Dermis microvascular lymphatic vessel endothelial cell (primary cell): ENCODE data around the gene CAMSAP1. TPM values are rescaled to one million over a fixed set of nuclear protein-coding genes. Genes with fewer than 3 reads are reported as not detected.

Experiments
- DNase-seq, 2 donors: peaks; one replicate each; pipeline versions ENCODE4 v3.0.0 to v3.0.0-alpha.2; 2010; ENCODE audit warnings: low read depth in 2 of 2
- total RNA-seq: library from RNA; depleted of rRNA; stranded (reverse); fragments of >200 nt; gene quantifications from 2 replicates; pipeline ENCODE4 v1.2.1, GENCODE V29; 2014

CAMSAP1 gene
- total RNA-seq, 1 donor from 2014 or later = 11.9 TPM

DNA sequence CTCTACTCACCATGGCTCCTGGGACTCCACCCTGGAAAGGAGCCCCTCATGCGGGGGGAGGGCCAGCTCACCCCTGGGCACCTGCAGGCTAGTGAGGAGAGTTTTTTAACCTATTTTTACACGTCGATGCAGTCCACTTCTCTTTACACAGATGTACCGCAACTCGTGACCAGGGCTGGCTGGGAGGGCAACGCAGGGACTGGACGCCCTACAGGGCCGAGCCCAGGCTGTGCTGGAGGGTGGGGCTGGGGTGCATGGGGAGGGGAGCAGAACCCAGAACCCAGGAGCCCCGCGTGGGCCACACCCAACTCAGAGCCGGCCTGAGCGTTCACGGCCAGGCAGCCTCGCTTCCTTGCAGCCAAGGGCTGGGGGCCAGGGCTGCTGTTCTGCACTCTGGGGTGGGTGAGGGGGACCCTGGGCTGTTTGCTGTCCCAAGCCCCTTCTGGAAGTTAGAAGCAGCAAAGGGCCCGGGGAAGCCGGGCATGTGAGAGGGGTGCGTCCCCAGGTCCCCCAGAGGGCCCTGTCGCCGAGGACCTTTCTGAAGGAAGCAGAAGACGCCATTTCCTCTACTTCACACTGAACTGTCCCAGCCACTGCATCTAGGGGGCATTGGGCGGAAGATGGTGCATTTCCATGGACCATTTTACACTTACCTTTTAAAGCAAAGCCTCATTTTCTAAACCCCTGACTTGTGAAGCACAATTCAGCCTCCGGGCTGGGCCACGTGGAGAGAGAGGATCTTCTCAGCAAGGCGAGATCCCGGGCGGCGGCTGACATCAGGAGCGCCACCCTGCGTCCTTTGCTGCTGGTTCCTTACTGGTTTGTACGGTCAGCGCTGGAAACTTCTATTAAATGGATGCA lies 114.8 kb downstream of the CAMSAP1 start:
- no peak for DNase-seq

- no peak for DNase-seq
Measured at GRCh38 chr9:135791431-135792267, 115.7 kb downstream of the CAMSAP1 start.

DNA sequence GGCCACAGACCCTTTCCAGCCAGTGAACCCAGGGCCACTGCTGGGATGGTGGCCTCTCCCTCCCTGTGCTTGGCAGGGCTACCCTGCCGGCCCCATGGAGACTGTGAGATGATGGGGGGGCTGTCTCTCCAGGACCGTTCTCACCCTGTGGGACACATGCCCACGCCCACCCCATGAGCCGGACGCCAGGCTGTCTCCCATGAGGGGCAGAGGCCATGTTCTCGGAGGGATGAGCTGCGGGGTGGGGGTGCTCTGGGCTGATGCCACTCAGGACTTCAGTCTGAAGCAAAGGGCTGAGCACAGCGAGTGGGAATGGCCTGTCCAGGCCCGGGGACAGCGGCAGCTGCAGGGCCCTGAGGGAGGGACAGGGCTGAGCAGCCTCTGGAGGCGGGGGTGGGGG lies 116.5 kb downstream of the CAMSAP1 start:
- DNase-seq = no peak

DNA sequence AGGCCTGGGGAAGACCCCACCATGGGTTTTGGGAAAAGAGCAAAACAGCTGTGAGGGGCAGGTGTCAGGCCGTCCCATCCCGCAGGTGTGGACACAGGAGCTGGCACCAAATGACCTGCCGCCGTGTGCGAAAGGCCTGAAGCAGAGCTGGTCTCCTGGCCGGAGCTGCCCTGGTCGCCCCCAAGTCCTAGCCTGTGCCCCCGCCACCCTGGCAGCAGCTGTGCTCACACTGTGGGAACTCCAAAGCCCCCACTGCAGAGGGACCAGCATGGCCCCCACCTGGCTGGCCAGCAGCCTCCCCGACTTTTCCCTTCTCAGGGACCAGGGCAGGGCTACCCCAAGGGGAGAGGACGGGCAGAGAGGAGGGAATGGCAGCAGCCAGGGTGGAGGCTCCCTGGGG lies 117.0 kb downstream of the CAMSAP1 start:
- no peak for DNase-seq

- no peak for DNase-seq
Measured at GRCh38 chr9:135789838-135790291, 117.5 kb downstream of the CAMSAP1 start.

- no peak for DNase-seq
Measured at GRCh38 chr9:135788576-135789300, 118.6 kb downstream of the CAMSAP1 start.

DNA sequence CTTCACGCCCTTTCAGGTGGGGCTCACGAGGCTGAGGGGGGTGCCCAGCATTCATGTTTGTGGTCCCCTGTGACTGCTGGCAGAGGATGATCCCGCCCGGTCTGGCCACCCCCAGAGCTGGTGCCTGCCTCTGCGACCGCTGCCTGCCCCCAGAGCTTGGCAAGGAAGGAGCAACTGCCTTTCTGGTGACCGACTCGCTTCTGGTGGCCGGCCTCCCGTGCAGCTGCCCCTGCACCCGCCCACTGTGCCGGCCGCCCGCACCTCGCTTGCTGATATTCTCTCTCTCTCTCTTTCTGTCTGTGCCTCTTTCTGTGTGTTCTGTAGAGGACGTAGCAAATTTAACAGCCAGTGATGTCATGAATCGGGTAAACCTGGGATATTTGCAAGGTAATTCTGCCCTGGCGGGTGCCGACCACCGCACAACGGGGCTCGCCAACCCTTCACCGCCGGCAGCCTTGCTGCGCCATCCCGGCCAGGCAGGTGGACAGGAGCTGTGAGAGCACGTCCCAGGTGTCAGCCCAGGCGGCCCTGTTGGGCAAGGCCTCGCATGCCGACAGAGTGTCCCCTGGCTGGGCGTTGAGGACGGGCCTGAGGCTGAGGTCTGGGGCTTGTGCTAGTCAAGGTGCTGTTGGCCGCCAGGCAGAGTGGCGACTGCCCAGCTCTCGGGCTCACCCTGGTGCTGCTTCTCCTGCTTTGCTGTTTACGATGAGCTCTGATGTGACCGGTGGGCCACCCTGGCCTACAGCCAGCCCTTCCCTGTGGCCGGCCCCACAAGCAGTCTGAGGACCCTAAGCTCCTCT lies 119.4 kb downstream of the CAMSAP1 start:
- DNase-seq = no peak

DNA sequence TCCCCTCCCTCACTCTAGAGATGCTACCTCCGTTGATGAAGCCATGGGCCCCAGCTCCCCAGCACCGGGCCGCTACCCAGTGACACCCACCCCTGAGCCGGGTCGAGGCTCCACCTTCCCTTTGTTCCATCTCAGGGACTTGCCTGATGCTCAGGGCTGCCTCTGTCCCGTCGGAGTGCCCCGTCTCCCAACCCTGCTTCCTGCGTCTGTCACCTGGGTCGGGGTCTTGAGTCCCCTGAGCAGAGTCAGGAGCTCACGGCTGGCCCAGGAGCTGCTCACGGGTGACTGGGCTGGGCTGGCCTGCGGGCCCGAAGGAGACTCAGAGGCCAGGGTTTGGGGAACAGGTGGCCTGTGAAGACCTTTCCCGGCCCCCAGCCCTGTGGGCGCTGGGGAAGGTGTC lies 120.0 kb downstream of the CAMSAP1 start:
- DNase-seq = no peak

GRCh38 chr9:135786146-135786690 lies 121.1 kb downstream of the CAMSAP1 start:
- DNase-seq = no peak

- no peak for DNase-seq
Measured at GRCh38 chr9:135785013-135785575, 122.3 kb downstream of the CAMSAP1 start.

DNA sequence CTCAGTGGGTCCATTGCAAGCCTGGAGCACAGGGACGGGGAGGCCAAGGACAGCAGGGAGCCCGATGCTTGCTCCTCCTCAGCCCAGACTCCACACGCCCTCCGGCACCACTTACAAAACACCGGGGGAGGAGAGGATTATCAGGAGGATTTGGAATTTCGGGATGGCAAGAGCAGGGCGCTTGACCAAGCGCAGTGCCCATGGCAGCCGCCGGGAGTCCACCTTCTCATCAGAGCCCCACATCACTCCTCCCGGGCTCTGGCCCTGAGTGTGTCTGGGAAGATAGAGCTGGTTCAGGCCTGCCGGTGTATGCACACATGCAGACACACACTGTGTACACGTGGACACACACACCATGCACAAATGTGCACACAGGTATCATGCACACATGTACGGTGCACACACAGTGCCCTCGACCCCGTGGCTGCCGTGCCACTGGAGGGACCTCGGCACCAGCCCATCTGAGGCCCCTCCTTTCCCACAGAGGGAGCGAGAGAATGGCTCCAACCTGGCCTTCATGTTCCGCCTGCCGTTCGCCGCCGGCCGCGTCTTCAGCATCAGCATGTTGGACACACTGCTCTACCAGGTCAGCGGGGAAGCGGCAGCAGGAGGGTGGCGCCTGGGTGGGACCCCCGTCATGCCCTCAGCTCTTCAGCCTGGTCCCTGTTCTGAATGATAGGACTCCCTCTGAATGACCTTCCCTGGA lies 123.7 kb downstream of the CAMSAP1 start:
- DNase-seq = no peak

- no peak for DNase-seq
Measured at GRCh38 chr9:135782946-135783345, 124.4 kb downstream of the CAMSAP1 start.

DNA sequence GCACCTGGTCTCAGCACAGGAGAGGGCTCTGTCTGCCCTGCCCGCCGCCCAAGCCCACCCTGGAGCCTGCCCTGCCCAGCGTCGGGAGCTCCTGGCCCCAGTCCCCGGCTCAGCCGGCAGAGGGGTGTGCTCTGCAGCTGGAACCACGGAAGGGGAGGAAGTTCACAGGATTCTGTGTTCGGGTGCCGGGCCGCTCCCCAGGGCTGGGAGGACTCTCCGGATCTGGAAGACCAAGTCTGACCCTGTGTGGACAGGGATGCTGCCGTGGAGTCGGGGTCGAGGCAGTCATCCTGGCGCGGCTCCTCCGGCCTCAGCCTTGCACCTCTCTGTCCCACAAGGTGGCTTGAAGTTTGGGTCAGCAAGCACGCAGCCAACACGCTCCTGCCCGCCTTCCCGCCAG lies 126.7 kb downstream of the CAMSAP1 start:
- no peak for DNase-seq

DNA sequence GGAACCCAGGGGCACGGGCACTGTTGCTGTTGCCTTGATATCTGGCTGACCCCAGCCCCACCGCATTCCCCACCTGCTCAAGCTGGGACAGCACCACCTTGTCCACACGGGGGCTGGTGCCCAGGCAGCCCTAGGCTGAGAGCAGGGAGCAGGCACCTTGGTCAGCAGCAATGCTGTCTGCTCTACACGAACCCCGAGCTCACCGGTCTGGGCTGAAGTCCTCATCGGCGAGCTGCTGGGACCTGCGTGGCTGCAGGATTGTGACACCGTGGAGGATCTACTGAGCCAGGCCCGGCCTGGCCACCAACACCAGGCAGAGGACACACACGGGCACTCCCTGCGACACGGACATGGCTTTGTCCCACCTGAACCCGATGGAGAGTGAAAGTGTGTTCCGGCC lies 127.3 kb downstream of the CAMSAP1 start:
- DNase-seq = no peak

DNA sequence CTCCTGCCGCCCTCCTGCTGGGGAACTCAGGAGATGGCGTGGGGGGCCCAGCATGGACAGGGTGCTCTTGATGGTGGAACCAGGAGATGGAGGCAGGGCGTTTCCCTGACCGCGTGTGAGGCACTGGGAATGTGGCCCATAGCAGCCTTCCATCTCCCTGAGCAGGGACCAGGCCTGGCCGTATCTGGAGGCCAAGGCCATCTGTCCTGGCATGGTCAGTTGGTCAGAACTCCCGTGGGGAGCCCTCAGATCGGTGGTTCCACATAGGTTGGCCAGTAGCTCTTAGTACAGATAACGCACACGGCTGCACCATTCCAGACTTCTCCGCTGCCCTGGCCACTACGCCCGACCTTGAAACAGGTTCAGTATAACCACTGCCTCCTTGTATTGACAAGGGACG lies 127.8 kb downstream of the CAMSAP1 start:
- DNase-seq = no peak

DNA sequence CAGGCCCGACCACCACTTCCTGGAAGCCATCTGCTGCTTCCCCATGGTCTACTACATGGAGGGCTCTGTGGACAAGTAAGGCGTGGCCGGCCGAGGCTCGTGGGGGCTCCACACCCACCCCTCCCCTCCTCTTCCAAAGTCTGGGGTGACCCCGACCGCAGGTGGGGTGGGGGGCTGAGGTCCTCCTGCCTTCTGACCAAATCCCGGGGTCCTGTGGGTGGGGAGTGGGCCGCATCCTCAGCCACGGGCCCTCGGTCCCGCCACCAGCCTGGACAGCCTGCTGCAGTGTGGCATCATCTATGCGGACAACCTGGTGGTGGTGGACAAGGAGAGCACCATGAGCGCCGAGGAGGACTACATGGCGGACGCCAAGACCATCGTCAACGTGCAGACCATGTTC lies 128.9 kb downstream of the CAMSAP1 start:
- no peak for DNase-seq

DNA sequence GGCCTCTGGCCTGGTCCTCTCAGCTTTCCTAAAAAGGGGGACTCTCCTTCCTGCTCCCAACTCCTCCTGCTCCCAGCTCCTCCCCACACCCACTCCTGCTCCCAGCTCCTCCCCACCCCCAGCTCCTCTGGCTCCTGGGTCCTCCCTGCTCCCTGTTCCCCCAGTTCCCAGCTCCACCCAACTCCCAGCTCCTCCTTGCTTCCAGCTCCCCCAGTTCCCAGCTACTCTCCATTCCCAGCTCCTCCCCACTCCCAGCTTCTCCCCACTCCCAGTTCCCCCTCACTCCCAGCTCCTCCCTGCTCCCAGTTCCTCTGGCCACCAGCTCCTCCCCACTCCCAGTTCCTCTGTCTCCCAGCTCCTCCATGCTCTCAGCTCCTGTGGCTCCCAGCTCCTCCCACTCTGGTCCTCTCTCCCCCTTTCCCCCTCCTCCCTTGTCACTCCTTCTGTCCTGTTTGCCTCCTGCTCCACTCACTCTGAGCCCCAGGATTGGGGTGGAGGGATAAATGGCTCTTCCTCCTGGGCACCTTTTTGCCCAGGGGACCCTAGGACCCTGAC lies 129.6 kb downstream of the CAMSAP1 start:
- DNase-seq = no peak

GRCh38 chr9:135776893-135777622 lies 130.3 kb downstream of the CAMSAP1 start:
- no peak for DNase-seq

- no peak for DNase-seq
Measured at GRCh38 chr9:135775911-135776310, 131.4 kb downstream of the CAMSAP1 start.
